KG1 (cell line): Measurements from ENCODE around the gene UBAC2.
"Not testable (repeated sequence)": the region's sequence is repeated elsewhere in the genome, so short reads cannot be mapped to it uniquely, and the experiment has no call there.

Source experiments
- DNase-seq: peaks from one replicate; lab custom pipeline; 2025; lab: John Stamatoyannopoulos, UW

The UBAC2 gene

DNA sequence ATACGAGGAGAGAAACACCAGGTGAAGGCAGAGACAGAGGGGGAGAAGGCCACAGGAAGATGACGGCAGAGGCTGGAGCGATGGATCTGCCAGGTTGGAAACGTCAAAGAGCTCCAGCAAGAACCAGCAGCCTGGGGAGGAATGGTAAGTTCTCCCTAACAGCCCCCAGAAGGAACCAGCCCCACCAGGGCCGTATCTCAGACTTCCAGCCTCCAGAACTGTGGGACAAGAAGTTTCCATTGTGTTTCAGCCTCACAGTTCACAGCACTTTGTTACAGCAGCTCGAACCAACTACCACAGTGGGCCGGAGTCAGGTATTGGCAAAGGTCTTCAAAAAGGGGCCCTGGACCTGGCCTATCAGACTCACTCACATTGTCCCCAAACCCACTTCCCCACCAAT is 195.8 kb downstream of the UBAC2 start:
- DNase-seq, result no peak

DNA sequence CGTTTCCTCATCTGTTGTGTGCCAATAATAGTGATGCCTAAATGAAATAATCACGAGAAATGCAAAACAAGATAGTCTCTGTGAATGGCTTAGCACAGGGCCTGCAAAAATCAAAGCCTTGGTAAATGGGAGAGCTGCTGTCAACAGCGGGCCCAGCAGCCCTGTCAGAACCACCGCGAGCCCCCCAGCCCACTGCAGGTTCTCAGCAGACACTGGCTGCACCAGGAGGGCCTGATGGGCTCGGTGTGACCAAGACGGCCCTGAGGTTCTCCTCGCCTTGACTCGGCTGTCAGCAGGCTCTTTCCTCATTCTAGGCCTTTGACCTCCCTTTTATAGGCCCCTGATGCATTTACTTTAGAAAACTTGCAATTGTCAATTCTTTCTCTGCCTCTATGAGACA is 197.4 kb downstream of the UBAC2 start:
- DNase-seq, result no peak

DNA sequence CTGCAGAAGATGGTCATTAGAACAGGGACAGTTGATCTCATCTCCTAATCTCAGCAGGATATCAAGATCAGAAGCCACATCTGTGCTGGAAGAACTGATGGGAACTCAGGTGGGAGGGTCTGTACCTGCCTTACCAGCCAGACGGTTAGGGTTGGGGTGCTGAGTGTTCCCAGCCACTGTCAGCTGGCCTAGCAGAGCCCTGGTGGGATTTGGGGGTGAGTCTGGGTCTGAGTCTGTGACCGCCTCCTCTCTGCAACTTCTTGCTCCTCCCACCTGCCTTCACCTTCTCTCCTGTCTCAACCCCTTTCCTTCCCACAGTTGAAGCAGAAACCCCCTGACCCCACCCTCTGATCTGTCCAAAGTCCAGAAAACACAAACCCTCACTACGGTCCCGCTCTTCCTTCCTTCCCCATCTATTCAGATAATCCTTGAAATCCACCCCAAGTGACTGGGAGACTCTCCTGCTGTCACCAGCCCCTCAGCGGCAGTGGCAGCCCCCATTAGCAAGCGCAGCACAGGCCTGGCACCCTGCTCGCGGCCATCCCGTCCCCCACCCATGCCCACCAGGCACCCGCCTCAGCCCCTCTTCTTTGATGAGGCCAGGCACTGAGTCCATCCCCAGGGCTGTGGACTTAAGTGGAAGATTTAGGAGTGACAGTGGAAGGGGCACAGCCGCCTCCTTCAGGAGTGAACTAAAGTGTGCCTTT is 198.4 kb downstream of the UBAC2 start:
- no peak for DNase-seq

DNA sequence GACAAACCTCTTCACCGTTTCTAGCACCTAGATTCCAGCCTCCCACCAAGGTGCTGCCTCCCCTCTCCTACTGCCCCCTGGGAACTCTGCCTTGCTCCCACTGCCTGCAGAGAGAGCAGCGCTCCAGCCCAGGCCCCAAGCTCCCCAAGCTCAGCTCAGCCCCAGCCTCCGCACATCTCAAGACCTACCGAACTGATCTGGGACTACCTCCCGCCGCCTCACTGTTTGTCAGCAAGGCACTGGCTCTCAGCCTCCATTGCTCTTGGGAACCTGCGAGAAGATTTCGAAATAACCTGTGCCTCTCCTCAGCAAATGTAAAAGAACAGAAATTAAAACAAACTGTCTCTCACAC is 198.9 kb downstream of the UBAC2 start:
- no peak for DNase-seq

DNA sequence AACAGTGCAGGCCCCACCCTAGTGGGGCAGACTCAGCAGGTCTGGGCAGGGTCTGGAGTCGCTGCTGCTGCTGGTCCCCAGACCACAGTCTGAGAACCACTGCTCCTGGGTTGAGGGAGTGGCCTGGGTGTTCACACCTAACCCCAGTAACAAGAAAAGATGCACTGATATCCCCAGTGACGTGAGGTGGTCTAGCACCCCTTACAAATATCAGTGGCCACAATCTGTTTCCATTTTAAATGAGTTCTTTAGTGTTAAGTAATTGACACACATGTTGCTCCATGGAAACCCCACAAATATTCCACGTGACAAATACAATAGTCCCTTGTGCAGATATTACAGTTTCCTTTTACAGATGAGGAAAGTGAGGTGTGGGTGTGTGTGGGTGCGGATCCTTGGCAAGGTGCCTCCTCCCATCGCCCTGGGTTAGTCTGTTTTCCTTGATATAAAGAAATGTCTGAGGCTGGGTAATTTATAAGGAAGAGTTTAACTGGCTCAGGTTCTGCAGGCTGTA is 202.9 kb downstream of the UBAC2 start:
- no peak for DNase-seq

DNA sequence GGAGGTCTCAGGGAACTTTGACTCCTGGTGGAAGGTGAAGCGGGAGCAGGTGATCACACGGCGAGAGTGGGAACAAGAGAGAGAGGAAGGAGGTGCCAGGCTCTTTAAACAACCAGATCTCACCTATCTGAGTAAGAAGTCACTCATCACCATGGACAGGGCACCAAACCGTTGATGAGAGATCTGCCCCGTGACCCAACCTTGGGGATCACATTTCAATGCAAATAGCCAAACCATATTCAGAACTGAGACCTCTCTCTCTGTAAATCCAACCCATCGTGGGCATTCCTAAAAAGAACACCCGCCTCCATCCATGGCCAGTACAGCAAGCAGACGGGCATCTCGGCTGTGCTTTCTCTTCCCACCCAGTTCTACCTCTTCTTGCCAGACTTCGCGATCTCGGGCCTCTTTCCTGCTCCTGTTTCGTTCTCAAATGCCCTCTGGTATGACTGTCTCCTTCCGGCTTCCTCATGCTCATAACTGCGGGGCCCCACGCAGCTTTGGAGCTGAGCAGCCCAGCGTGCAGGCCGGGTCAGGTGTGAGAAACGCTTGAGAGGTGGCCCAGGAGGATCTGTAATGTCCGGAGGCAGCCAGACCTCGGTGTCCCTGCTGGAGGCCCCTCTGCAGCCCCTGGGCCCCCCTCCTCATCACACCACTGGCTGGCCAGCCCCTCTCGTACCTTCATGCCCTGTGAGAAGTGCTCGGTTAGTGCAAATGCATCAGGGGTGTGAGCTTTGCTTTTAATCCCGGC is 203.5 kb downstream of the UBAC2 start:
- no peak for DNase-seq

DNA sequence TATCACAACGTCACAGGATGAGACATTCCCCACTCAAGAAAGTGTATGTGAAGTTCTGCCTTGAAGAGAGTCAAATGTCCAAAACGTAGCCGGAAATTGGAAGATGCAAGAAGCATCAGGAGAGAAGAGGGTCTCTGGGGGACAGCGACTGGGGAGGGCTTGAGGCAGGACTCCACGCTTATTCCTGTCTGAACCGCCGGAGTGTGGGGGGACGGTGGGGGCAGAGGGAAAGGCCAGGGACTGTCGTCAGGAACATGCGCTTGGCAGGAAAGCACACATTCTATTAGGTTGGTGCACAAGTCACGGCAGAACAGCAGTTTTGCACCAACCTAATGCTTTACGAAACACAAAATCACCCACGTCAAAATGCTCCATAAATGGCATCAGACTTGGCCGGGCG is 205.3 kb downstream of the UBAC2 start:
- DNase-seq, result no peak

DNA sequence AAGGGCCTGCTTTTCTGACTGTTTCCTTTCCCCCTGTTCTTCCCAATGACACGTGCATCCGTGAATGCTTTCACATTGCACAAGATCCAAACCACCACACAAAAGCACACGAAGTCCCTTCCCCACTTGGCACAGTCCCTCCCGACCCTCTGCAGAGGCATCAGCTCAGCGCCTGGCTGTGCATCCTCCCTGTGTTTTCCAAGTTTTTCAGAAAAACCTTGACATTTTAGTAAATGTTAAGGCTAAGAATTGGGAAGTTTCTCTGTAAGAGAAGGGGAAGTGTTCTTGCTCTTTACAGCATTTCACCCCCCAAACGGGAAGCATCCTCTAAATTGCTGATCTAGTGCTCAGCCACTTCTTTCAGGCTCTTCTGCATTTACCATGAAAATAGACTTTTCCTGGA is 206.1 kb downstream of the UBAC2 start:
- no peak for DNase-seq

DNA sequence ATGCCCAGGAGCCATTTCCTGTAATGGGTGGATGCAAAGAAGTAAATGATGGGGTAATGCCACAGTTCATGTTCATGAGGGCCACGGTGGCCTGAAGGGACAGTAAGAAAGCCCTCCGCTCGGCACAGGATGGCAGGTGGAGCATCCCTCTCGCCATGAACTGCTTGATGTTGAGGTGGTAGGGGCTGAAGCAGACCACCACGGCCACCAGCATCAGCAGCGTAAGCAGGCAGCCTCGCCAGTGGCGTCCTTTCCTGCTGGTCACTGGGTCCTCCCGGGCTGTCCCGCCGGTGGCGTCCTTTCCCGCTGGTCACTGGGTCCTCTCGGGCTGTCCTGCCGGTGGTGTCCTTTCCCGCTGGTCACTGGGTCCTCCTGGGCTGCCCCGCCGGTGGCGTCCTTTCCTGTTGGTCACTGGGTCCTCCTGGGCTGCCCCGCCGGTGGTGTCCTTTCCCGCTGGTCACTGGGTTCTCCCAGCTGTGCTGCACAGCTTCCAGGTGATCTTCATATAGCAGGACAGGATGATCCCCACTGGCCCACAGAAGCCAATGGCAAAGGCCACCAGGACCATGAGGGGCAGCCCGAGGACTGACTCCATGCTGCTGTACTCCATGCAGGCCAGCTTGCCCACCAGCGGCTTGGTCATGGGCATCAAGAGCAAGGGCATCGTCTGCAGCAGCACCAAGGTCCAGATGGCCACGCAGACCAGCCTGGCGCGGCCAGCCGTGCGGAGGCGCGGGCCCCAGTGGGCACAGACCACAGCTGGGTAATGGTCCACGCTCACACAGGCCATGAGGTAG is 207.4 kb downstream of the UBAC2 start:
- no peak for DNase-seq

DNA sequence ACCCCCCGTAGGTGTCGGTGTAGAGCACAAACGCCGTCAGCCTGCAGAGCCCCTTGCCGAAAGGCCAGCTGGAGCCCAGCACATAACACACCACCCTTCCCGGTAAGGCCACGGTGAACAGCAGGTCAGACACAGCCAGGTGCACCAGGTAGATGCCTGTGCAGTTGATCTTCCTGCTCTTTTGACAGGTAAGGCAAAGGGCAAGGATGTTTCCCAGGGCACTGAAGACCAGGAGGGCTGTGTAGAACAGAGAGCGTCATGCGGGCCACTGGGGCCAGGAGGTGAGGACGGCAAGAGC is 208.0 kb downstream of the UBAC2 start:
- DNase-seq, result no peak

DNA sequence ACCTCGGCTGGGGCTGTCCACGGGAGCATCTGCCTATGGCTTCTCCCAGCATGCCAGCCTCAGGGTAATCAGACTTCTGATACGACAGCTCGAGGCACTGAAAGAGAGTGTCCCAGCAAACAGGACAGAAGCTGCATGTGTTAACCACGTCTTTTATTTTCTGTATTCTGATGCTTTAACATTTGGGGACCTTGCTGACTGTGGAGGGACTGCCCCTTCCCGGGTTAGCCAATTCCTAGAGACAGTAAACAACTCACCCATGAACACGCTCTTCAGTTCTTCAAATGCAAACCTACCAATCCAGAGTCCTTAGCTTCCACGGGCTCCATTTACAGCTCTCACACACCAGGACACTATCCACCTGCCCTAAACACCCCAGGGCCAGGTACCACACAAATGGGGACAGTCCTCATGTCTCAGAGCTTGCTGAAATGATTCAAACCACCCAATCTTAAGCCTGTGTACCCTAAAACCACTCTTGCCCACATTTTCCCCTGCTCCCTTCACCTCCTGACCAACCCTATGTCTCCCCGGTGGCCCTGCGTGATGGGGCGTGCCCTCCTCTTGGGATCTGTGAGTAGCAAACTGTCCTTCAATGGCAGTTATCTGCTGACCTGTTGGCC is 208.9 kb downstream of the UBAC2 start:
- not testable (repeated sequence) for DNase-seq

DNA sequence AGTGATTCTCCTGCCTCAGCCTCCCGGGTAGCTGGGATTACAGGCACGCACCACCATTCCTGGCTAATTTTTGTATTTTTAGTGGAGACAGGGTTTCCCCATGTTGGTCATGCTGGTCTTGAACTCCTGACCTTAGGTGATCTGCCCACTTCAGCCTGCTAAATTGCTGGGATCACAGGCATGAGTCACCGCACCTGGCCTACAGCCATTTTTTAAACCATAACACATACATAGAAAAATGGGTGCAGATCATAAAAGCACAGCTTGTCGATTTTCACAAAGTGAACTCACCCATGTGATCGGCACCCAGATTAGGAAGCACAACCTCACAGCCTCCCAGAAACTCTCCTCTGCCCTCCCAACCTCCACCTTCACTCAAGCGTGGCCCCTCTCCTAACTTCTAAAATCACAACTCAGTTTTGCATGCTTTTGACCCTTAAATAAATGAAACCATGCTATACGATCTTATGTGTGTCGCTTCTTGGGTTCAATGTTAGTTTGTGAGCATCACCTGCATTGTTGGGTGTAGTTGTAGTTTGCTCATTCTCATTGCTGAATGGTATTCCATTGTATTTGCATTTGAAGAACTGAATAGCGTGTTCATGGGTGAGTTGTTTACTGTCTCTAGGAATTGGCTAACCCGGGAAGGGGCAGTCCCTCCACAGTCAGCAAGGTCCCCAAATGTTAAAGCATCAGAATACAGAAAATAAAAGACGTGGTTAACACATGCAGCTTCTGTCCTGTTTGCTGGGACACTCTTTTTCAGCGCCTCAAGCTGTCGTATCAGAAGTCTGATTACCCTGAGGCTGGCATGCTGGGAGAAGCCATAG is 210.2 kb downstream of the UBAC2 start:
- not testable (repeated sequence) for DNase-seq

DNA sequence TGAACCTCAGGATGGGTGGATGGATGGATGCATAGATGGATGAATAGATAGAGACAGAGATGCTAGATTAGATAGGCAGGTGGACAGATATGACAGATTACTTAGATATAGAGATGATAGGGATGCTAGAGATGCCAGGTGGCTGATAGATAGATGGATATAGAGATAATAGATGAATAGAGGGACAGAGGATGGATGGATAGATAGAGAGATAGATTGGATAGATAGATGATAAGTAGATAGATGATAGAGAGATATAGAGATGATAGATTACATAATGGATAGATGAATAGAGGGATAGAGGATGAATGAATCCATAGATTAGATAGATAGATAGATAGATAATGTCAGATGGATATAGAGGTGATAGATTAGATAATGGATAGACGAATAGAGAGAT is 212.2 kb downstream of the UBAC2 start:
- DNase-seq, result no peak

DNA sequence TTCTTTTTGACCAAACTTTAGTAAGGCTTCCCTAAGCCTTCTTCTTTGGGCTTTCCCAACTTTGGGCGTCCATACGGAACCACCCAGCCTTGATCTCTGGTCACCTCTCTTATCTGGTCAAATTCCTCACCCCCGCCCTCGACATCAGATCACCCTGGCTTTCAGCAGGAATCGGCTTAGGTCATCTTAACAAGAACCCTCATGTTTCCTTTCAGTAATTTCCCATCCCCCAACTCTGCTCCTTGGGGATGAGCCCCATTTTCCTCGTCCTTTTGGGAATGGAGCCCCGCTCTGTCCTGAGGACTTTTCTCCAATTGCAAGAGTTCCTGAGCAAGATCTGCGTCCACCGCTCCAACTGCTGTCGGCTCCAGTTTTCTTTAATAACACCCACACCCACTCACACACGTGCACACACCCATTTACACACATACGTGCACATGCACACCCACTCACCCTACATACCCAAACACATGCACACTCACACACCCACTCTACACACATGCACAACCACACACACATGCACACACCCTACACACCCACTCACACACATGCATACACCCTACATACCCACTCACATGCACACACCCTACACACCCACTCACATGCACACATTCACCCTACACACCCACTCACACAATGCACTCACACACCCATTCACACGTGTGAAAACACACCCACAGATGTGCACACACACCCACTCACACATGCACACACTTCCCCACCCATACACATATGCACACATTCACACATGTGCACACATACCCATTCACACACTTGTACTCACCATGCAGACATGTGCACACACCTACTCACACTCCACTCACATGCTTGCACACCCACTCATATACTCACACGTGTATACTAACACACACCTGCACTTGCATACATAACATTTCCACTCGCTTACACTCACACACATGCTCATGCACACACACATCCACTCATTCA is 213.7 kb downstream of the UBAC2 start:
- no peak for DNase-seq

DNA sequence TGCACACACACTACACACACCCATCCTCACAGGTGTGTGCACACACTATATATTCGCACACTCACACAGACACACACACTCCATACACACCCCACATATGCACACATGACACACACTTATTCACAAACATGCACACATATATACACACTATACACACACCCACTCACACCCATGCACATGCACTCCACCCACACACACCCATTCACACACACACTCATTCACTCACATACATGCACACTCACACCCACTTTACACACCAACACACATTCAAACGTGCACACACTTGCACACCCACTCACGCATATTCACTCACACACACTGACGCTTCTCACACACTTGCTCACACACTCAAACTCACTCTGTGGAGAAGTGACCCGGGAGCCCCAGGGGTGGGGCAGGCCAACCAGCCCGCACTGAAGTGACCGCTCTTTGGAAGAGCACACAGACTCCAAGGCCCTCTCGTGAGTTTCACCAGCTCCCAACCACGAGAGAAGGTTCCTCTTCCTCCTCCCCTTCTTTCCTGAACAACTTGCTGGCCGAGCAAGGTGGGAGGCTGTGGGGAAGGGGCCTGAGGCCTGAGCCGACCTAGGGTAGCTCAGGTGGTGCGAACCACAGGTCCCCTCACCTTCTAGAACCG is 214.5 kb downstream of the UBAC2 start:
- no peak for DNase-seq

DNA sequence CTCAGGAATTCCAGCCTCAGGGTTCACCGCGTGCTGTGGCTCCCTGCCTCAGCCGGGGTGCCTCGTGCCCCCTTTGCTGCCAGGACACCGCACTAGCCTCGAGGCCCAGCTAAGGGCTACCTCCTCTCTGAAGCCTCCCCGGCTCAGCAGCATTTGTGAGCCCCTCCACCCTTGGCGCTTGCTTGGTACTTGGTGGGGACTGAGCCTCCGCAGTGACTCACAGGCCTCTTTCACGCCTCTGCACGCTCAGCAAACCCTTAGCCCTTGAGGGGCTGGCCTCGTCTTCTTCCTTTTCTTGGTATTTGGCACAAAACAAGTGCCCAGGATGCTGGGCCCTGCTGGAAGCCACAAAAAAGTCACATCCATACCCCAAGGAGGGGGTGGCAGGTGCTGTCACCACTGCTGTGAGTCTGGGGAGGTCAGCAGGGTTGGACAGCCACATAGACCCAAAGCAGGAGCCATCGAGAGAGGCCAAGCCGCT is 215.2 kb downstream of the UBAC2 start:
- DNase-seq, result no peak

DNA sequence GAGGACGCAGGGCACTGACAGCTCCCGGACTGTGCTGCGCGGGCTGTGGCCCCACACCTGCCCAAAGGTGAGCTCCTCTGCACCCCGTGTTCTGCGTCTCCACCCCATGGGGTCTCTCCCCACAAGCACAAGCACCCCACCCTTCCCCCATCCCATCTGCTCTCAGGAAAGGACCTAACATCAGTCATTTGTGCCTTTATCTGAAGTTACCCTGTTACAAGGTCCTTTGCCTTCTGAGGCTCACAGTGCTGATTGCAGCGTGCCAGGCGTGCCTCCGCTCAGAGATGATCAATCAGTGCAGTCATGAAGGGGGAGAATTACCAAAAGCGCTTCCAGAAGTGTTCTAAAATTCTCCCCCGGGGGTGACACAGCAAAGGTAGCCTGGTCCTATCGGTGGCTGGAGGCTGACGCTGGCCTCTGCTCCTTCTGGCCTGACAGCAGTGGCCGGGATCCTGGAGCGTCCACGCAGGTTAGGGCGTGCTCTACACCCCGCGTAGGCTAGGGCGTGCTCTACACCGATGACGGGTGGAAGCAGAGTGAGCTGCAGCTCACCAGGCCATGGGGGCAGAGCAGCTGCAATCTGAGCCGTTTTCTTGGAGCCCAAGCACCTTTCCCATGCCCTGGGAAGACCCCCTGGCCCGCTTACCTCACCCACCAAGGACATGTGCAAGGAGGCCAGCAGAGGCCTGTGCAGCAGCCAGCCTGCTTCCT is 215.9 kb downstream of the UBAC2 start:
- DNase-seq, result no peak

DNA sequence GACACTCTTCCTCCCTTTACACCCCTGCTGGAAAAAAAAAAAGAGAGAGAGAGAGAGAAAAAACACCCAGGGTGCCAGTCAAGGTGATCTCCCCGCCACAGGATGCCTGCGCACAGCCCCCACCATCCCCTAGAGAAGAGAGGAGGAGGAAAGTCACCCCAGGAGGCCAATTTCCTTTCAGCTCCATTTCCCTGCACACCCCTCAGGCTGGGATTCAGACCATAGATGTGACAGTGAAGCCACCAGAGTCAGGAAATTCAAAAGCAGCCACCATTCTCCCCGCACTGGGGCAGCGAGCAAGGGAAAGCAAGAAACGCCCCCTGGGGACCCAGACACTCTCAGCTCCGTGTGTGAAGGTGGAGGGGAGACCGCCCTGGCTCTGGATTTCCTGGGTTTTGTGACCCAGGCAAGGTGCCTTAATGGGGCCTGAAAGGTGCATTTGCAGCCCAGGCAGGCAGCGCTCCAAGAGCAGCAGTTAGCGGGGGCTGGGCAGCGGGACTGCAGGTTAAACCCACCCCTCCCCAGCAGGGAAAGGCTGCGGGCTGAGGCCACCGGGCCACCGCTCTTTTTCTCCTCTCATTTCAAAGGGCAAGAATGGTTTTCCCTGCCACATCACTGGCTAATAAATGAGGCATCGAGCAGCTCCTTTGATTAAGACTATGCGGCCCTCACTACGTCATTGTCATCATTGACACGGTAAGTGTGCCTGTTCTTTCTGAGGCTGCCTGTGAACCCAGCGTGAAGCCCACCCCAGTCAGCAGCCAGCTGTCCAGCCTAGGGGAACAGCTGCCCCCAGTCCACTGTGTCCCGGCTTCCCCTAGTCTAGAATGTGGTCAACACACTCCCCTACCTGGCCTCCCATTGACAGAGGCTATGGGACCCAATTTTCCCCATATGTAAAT is 216.8 kb downstream of the UBAC2 start:
- no peak for DNase-seq
